ENCODE results near the gene SORBS2. TPM values are rescaled to one million over a fixed set of nuclear protein-coding genes. Genes with fewer than 3 reads are reported as not detected.

Gene SORBS2
- total RNA-seq, 2 experiments from 2014 or later: not detected

- Mint-ChIP-seq H3K4me1 (no peaks in the 10 kb centered on the region), H3K4me3 (no peak overlapping the region), H3K36me3 (no peaks in the 10 kb centered on the region), H3K9me3 (ENCODE audit: low read depth) (no peaks in the 10 kb centered on the region), H3K27me3 (no peaks in the 10 kb centered on the region), H3K27ac (no peak overlapping the region)
- CTCF ChIA-PET: no interaction called here
- DNase-seq (no peak), ATAC-seq (no peak)
Measured at GRCh38 chr4:185660340-185660739, 151.7 kb downstream of the SORBS2 start.

- DNase-seq (no peak), ATAC-seq (no peak)
- no peaks in the 10 kb centered on the region for H3K9me3 Mint-ChIP-seq (ENCODE audit: low read depth)
- CTCF ChIA-PET: no interaction called here
- H3K4me3 Mint-ChIP-seq: no peak overlapping the region
- no peaks in the 10 kb centered on the region for H3K4me1 Mint-ChIP-seq
- H3K36me3 Mint-ChIP-seq: no peaks in the 10 kb centered on the region
- H3K27ac Mint-ChIP-seq: no peak overlapping the region
- no peaks in the 10 kb centered on the region for H3K27me3 Mint-ChIP-seq
Measured at GRCh38 chr4:185657699-185658098, 154.3 kb downstream of the SORBS2 start.

GRCh38 chr4:185657183-185657582 is 154.8 kb downstream of the SORBS2 start:
- Mint-ChIP-seq H3K9me3 (ENCODE audit: low read depth) (no peaks in the 10 kb centered on the region), H3K36me3 (no peaks in the 10 kb centered on the region), H3K27ac (no peak overlapping the region), H3K27me3 (no peaks in the 10 kb centered on the region), H3K4me1 (no peaks in the 10 kb centered on the region), H3K4me3 (no peak overlapping the region)
- no peak for DNase-seq
- CTCF ChIA-PET: no interaction called here
- no peak for ATAC-seq

- Mint-ChIP-seq H3K4me3 (no peak overlapping the region), H3K4me1 (no peaks in the 10 kb centered on the region), H3K36me3 (no peaks in the 10 kb centered on the region), H3K27ac (no peak overlapping the region), H3K27me3 (no peaks in the 10 kb centered on the region), H3K9me3 (ENCODE audit: low read depth) (no peaks in the 10 kb centered on the region)
- no peak for DNase-seq
- CTCF ChIA-PET: no interaction called here
- ATAC-seq: no peak
Measured at GRCh38 chr4:185656467-185656931, 155.5 kb downstream of the SORBS2 start.

- no peaks in the 10 kb centered on the region for H3K36me3 Mint-ChIP-seq
- DNase-seq (no peak), ATAC-seq (no peak)
- H3K27ac Mint-ChIP-seq: no peak overlapping the region
- CTCF ChIA-PET: no interaction called here
- H3K27me3 Mint-ChIP-seq: peaks cover 6% of the 10 kb centered on the region
- H3K4me1 Mint-ChIP-seq: no peaks in the 10 kb centered on the region
- no peak overlapping the region for H3K4me3 Mint-ChIP-seq
- no peaks in the 10 kb centered on the region for H3K9me3 Mint-ChIP-seq (ENCODE audit: low read depth)
Measured at GRCh38 chr4:185654965-185655554, 156.9 kb downstream of the SORBS2 start.

GRCh38 chr4:185654311-185654710 is 157.7 kb downstream of the SORBS2 start:
- peaks cover 6% of the 10 kb centered on the region for H3K27me3 Mint-ChIP-seq
- ATAC-seq: no peak
- no peaks in the 10 kb centered on the region for H3K36me3 Mint-ChIP-seq
- CTCF ChIA-PET: no interaction called here
- H3K4me3 Mint-ChIP-seq: no peak overlapping the region
- no peak overlapping the region for H3K27ac Mint-ChIP-seq
- H3K9me3 Mint-ChIP-seq (ENCODE audit: low read depth): no peaks in the 10 kb centered on the region
- no peak for DNase-seq
- H3K4me1 Mint-ChIP-seq: no peaks in the 10 kb centered on the region

GRCh38 chr4:185651851-185652250 is 160.1 kb downstream of the SORBS2 start:
- Mint-ChIP-seq H3K36me3 (no peaks in the 10 kb centered on the region), H3K4me3 (no peak overlapping the region), H3K27me3 (peaks cover 6% of the 10 kb centered on the region), H3K4me1 (no peaks in the 10 kb centered on the region), H3K27ac (no peak overlapping the region), H3K9me3 (ENCODE audit: low read depth) (no peaks in the 10 kb centered on the region)
- DNase-seq (no peak), ATAC-seq (no peak)
- CTCF ChIA-PET: no interaction called here

- H3K36me3 Mint-ChIP-seq: no peaks in the 10 kb centered on the region
- no peaks in the 10 kb centered on the region for H3K4me1 Mint-ChIP-seq
- H3K9me3 Mint-ChIP-seq (ENCODE audit: low read depth): no peaks in the 10 kb centered on the region
- peaks cover 6% of the 10 kb centered on the region for H3K27me3 Mint-ChIP-seq
- CTCF ChIA-PET: no interaction called here
- H3K4me3 Mint-ChIP-seq: no peak overlapping the region
- no peak overlapping the region for H3K27ac Mint-ChIP-seq
- no peak for ATAC-seq
- no peak for DNase-seq
Measured at GRCh38 chr4:185651137-185651677, 160.8 kb downstream of the SORBS2 start.

- no peaks in the 10 kb centered on the region for H3K9me3 Mint-ChIP-seq (ENCODE audit: low read depth)
- no peak overlapping the region for H3K4me3 Mint-ChIP-seq
- no peaks in the 10 kb centered on the region for H3K4me1 Mint-ChIP-seq
- no peak for ATAC-seq
- CTCF ChIA-PET: no interaction called here
- no peaks in the 10 kb centered on the region for H3K36me3 Mint-ChIP-seq
- no peak for DNase-seq
- H3K27ac Mint-ChIP-seq: no peak overlapping the region
- H3K27me3 Mint-ChIP-seq: peaks cover 15% of the 10 kb centered on the region
Measured at GRCh38 chr4:185648631-185649030, 163.4 kb downstream of the SORBS2 start.

- DNase-seq (no peak), ATAC-seq (no peak)
- H3K36me3 Mint-ChIP-seq: no peaks in the 10 kb centered on the region
- no peaks in the 10 kb centered on the region for H3K4me1 Mint-ChIP-seq
- no peaks in the 10 kb centered on the region for H3K9me3 Mint-ChIP-seq (ENCODE audit: low read depth)
- no peak overlapping the region for H3K27ac Mint-ChIP-seq
- H3K27me3 Mint-ChIP-seq: peaks cover 24% of the 10 kb centered on the region
- CTCF ChIA-PET: no interaction called here
- H3K4me3 Mint-ChIP-seq: no peak overlapping the region
Measured at GRCh38 chr4:185645403-185645802, 166.6 kb downstream of the SORBS2 start.

GRCh38 chr4:185644408-185644807 is 167.6 kb downstream of the SORBS2 start:
- Mint-ChIP-seq H3K4me3 (no peak overlapping the region), H3K36me3 (no peaks in the 10 kb centered on the region), H3K27me3 (peaks cover 27% of the 10 kb centered on the region), H3K27ac (no peak overlapping the region), H3K9me3 (ENCODE audit: low read depth) (no peaks in the 10 kb centered on the region), H3K4me1 (no peaks in the 10 kb centered on the region)
- DNase-seq (no peak), ATAC-seq (no peak)
- CTCF ChIA-PET: no interaction called here

- no peaks in the 10 kb centered on the region for H3K9me3 Mint-ChIP-seq (ENCODE audit: low read depth)
- CTCF ChIA-PET: interaction anchor here (0.8 kb wide), 1 partner anchor 395 kb away, joined by 3 read pairs; no protein-coding TSS in a partner anchor
- ATAC-seq: no peak
- no peak for DNase-seq
- H3K27ac Mint-ChIP-seq: no peak overlapping the region
- no peaks in the 10 kb centered on the region for H3K36me3 Mint-ChIP-seq
- peaks cover 2% of the 10 kb centered on the region for H3K4me1 Mint-ChIP-seq
- H3K27me3 Mint-ChIP-seq: peaks cover 39% of the 10 kb centered on the region
- H3K4me3 Mint-ChIP-seq: no peak overlapping the region
Measured at GRCh38 chr4:185642907-185643306, 169.1 kb downstream of the SORBS2 start.

- Mint-ChIP-seq H3K4me3 (no peak overlapping the region), H3K4me1 (peaks cover 3% of the 10 kb centered on the region), H3K36me3 (no peaks in the 10 kb centered on the region), H3K27ac (no peak overlapping the region), H3K9me3 (ENCODE audit: low read depth) (no peaks in the 10 kb centered on the region), H3K27me3 (peaks cover 50% of the 10 kb centered on the region)
- DNase-seq: no peak
- ATAC-seq: no peak
- CTCF ChIA-PET: interaction anchor here (0.9 to 2.3 kb wide), 4 partner anchors 18 to 495 kb away, joined by 3 to 10 read pairs (median 3); no protein-coding TSS in a partner anchor
Measured at GRCh38 chr4:185640811-185641675, 171.0 kb downstream of the SORBS2 start.

All from activated CD8-positive, alpha-beta memory T cell treated with anti-CD3 and anti-CD28 coated beads, Interleukin-2, amount 10 ng/mL, durations not matched to agents 7 days and 5 days (primary cell).